ENCODE results near the gene TTC38.
"Not testable (repeated sequence)": the region's sequence is repeated elsewhere in the genome, so short reads cannot be mapped to it uniquely, and the experiment has no call there.

The TTC38 gene

GRCh38 chr22:46244771-46245170 lies 23.0 kb upstream of the TTC38 start:
- in situ Hi-C loops (cut with HindIII; ENCODE audit: low sequenced_read_pairs): loop anchor here (5.0 kb wide), 1 partner anchor 47 kb away; no protein-coding TSS in a partner anchor

- in situ Hi-C loops (cut with HindIII; ENCODE audit: low sequenced_read_pairs): no loop called here
Measured at GRCh38 chr22:46245511-46245910, 22.3 kb upstream of the TTC38 start.

- in situ Hi-C loops (cut with HindIII; ENCODE audit: low sequenced_read_pairs): no loop called here
Measured at GRCh38 chr22:46246178-46246577, 21.6 kb upstream of the TTC38 start.

GRCh38 chr22:46247443-46247975 lies 20.3 kb upstream of the TTC38 start:
- in situ Hi-C loops (cut with HindIII; ENCODE audit: low sequenced_read_pairs): no loop called here

GRCh38 chr22:46250035-46250782 lies 17.6 kb upstream of the TTC38 start, which contains the start of gene CDPF1:
Gene CDPF1, minus strand, starts transcription at chr22:46250293. Its CDS starts 2,009 bp downstream, at chr22:46248284.
- in situ Hi-C loops (cut with HindIII; ENCODE audit: low sequenced_read_pairs): no loop called here

GRCh38 chr22:46250783-46251125 lies 17.1 kb upstream of the TTC38 start:
- in situ Hi-C loops (cut with HindIII; ENCODE audit: low sequenced_read_pairs): no loop called here

GRCh38 chr22:46251266-46251665 lies 16.5 kb upstream of the TTC38 start:
- in situ Hi-C loops (cut with HindIII; ENCODE audit: low sequenced_read_pairs): no loop called here

- in situ Hi-C loops (cut with HindIII; ENCODE audit: low sequenced_read_pairs): no loop called here
Measured at GRCh38 chr22:46251816-46252380, 15.9 kb upstream of the TTC38 start.

- in situ Hi-C loops (cut with HindIII; ENCODE audit: low sequenced_read_pairs): loop anchor here (5.0 kb wide), 1 partner anchor 76 kb away; no protein-coding TSS in a partner anchor
Measured at GRCh38 chr22:46256358-46256958, 11.3 kb upstream of the TTC38 start.

- in situ Hi-C loops (cut with HindIII; ENCODE audit: low sequenced_read_pairs): loop anchor here (5.0 kb wide), 1 partner anchor 73 kb away; no protein-coding TSS in a partner anchor
Measured at GRCh38 chr22:46259374-46259773, 8.4 kb upstream of the TTC38 start.

GRCh38 chr22:46260038-46260437 lies 7.8 kb upstream of the TTC38 start:
- in situ Hi-C loops (cut with HindIII; ENCODE audit: low sequenced_read_pairs): no loop called here

- in situ Hi-C loops (cut with HindIII; ENCODE audit: low sequenced_read_pairs): no loop called here
Measured at GRCh38 chr22:46262449-46263215, 5.2 kb upstream of the TTC38 start.

GRCh38 chr22:46263216-46263590 lies 4.6 kb upstream of the TTC38 start, which contains the start of gene PKDREJ:
Gene PKDREJ, minus strand, starts transcription at chr22:46263343. Its CDS starts 21 bp downstream, at chr22:46263322.
- in situ Hi-C loops (cut with HindIII; ENCODE audit: low sequenced_read_pairs): no loop called here

GRCh38 chr22:46264520-46264919 lies 3.3 kb upstream of the TTC38 start:
- in situ Hi-C loops (cut with HindIII; ENCODE audit: low sequenced_read_pairs): not testable (repeated sequence)

GRCh38 chr22:46265627-46266026 lies 2.2 kb upstream of the TTC38 start:
- in situ Hi-C loops (cut with HindIII; ENCODE audit: low sequenced_read_pairs): not testable (repeated sequence)

- in situ Hi-C loops (cut with HindIII; ENCODE audit: low sequenced_read_pairs): no loop called here
Measured at GRCh38 chr22:46269564-46269963, 1.8 kb downstream of the TTC38 start.

- in situ Hi-C loops (cut with HindIII; ENCODE audit: low sequenced_read_pairs): loop anchor here (10.0 kb wide), 1 partner anchor 267 kb away; no protein-coding TSS in a partner anchor
Measured at GRCh38 chr22:46272196-46272595, 4.4 kb downstream of the TTC38 start.

- in situ Hi-C loops (cut with HindIII; ENCODE audit: low sequenced_read_pairs): loop anchor here (10.0 kb wide), 1 partner anchor 268 kb away; no protein-coding TSS in a partner anchor
Measured at GRCh38 chr22:46272762-46273431, 5.1 kb downstream of the TTC38 start.

- in situ Hi-C loops (cut with HindIII; ENCODE audit: low sequenced_read_pairs): loop anchor here (10.0 kb wide), 1 partner anchor 269 kb away; no protein-coding TSS in a partner anchor
Measured at GRCh38 chr22:46273432-46274148, 5.8 kb downstream of the TTC38 start.

Data from endothelial cell of hepatic sinusoid (primary cell).